ENCODE results near the gene FEZF2.

FEZF2 gene

GRCh38 chr3:62372621-62373041, 719 bp downstream of the FEZF2 start:
- no peak for DNase-seq (ENCODE audit: low read depth)

DNA sequence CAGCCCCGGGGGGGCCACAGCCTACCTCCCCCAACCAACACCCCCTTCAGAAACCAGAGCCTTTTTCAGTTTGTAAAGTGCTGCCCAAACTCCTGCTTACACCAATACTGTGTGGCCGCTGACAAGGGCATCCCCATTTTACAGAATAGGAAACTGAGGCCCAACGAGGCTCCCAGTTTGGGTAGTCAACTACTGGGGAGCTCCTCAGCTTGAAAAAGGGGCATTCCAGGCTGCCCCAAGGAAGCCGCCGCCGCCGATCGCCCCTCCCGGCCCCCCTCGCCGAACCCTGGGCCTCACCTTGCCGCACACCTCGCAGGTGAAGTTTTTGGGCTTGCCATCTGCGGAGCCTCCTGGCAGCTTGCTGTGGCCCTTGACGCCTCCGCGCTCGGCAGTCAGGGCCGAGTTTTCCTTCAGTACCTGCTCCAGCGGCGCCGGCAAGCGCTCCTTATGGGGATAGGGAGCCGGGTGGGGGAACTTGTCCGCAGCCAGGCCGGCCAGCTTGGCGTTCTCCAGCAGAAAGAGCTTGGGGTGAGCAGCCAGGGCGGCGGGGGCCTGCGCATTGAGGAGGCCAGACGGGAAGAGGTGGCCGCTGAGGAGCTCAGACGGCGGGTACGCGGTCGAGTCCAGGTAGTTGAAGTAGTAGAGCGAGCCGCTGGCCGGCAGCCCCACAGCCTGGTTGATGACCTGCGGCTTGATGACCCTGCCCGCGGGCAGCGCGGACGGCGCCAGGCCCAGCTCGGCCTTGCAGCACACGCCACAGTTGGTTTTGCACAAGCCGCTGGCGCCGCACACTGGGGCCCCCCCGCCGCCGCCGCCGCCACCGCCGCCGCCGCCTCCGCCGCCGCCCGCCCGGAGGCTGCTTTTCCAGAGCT, 1.4 kb downstream of the FEZF2 start:
- no peak for DNase-seq (ENCODE audit: low read depth)

GRCh38 chr3:62370858-62371719, 2.3 kb downstream of the FEZF2 start:
- DNase-seq (ENCODE audit: low read depth) = no peak

DNA sequence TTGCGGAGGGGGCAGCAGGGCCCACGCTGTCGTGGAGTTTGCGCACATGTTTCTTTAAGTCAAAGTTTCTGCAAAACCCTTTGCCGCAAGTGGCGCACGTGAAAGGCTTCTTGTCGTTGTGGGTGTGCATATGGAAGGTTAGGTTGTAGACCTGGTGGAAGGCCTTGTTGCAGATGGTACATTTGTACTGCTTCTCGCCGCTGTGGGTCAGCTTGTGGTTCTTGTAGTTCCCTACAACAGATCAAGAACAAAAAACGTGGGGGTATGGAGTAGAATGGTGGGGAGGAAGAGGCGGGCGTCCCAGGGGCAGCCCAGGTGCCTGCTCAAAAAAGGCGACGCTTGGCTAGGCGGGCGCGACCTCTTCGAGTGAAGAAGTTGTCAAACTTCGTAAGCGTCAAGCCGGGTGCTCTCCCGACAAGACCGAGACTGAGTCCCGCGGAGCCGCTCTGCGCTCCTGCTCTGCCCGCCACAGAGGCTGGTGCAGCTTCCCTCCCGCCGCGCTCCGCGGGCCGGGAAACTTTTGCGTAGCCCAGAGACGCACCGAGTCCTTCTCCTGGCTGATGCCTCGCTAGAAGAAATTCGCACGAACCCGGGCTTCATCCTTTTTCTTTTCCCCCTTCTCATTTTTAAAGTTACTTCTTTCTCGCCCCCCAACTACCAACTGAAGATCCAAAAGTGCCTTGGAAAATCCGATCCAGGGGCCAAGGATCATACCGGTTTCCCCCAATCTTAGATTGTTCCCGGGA, 3.1 kb downstream of the FEZF2 start:
- no peak for DNase-seq (ENCODE audit: low read depth)

GRCh38 chr3:62369476-62369743, 3.9 kb downstream of the FEZF2 start:
- DNase-seq (ENCODE audit: low read depth) = no peak

GRCh38 chr3:62368705-62369475, 4.5 kb downstream of the FEZF2 start:
- DNase-seq (ENCODE audit: low read depth) = no peak

DNA sequence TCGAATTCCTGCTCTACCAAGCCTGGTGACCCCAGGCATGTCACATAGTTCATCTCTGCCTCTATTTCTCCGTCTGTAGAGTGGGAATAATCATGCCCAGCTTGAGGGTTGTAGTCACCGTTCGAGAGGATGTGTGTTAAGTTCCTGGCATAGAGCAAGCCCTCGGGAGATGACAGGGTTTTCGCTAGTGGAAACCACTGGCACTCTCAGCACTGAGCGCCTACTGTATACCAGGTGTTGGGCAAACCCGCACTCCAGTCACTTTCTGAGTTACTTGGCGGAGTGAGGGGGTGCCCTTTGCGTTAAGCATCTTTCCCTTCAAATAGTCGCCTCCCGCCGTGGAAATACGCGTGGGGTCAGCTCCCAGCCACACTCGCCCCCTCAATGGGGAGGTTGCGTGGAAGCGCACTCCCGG, 5.1 kb downstream of the FEZF2 start:
- no peak for DNase-seq (ENCODE audit: low read depth)

GRCh38 chr3:62367763-62368195, 5.6 kb downstream of the FEZF2 start:
- no peak for DNase-seq (ENCODE audit: low read depth)

GRCh38 chr3:62366126-62366484, 7.2 kb downstream of the FEZF2 start:
- DNase-seq (ENCODE audit: low read depth) = no peak

DNA sequence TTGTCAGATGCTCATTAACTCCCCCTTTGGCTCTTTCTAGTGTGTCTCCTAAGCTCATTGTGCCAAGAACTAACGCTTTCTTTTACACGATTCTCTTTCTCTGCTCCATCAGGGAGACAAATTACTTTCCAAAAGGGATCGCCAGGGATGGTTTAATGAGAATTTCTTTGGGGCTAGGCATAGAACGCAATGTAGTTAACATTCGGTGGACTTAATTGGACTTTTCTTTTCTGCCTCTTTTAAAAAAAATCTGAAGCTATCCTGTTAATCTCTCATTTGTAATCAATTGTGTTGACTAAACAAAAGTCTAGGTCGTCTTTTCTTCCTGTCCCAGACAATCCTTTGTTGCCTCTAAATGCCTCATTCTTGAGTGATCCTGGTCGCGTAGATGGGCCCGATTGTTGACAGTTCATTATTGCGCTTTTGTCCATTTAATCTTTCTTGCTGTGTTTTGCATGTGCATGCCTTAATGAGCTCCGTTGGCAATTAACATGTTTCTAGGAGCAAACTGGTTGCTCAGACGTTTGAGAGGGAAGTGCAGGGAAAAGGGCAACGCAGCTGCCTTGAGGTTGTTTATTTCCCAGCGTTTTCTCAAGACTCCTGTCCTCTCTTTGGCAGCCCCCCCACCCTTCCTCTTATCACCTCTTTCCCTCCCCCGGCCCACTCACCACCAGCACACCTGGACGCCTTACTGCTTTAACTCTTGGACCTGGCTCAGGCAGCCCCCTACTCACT, 7.8 kb downstream of the FEZF2 start:
- DNase-seq (ENCODE audit: low read depth) = no peak

DNA sequence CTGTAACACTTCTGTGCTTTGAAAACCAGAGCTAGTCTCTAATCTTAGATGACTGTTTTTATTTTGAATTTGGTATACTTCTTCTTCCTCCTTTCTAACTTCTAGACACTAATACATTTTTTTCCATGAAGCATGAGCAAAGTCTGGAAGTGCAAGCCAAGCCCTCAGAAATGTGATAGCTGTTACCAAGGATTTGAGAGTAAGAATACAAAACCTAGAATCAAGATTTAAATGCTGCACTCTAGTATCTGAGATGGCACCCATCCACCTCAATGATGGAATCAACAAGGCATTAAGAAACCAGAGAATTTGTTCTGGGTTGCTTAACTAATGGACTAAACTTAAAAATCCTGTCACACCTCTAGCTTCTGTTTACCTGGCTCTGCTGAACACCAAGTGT, 9.2 kb downstream of the FEZF2 start:
- DNase-seq (ENCODE audit: low read depth) = no peak

GRCh38 chr3:62363275-62363674, 10.1 kb downstream of the FEZF2 start:
- DNase-seq (ENCODE audit: low read depth) = no peak

DNA sequence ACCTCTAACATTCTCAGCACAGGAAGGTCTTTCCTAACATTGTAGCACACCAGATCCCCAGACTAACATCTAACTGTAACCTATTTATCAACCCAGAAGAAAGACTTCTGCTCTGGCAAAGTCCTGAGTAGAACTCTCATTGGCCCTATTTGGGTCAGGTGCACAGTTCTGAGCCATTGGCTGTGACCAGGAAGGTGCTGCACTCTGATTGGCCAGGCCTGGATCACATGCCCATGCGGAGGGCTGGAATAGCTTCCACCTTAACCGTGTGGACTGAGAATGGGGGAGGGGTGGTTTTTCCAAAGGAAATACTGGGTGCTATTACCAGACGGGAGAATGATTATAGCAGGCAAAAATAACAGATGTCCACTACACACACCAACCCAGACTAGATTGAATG, 11.5 kb downstream of the FEZF2 start:
- no peak for DNase-seq (ENCODE audit: low read depth)

DNA sequence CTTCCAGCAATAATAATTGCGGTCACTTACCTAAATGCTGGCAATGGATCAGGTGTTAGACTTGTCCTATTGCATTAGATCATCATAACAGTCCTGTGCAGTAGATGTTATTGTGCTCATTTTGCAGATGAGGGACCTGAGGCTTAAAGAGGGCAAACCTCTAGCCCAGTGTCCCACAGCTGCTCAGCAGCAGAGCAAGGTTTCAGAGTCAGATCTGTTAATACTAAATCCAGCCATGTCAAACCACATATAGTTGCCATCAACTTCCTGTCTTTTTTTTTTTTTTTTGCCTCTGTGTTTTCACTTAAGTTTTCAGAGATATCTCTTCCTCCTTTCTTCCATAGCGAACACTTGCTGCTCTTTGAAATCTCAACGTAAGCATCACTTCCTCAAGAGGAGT, 12.1 kb downstream of the FEZF2 start:
- DNase-seq (ENCODE audit: low read depth) = no peak

DNA sequence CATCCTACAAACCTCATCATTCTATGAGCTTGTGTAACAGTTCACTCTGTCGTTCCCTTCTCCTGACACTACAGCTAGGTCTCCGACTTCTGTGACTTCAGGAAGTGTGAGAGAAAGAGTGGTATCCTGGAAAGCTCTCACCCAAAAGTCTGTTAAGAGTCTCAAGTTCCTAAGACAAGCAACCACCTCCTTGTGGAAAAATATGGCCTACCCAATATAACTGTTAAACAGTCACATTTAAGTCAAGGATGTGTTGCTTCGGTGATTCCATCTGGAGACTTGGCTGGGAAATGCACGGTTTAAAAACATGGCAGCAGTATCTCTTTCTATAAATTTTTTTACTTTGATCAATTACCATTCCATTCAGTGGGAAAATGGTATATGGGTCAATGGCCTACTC, 13.8 kb downstream of the FEZF2 start:
- no peak for DNase-seq (ENCODE audit: low read depth)

GRCh38 chr3:62356356-62356755, 17.0 kb downstream of the FEZF2 start:
- DNase-seq (ENCODE audit: low read depth) = no peak

- DNase-seq (ENCODE audit: low read depth) = no peak
These were observed 17.6 kb downstream of the FEZF2 start for GRCh38 chr3:62355703-62356102.

DNA sequence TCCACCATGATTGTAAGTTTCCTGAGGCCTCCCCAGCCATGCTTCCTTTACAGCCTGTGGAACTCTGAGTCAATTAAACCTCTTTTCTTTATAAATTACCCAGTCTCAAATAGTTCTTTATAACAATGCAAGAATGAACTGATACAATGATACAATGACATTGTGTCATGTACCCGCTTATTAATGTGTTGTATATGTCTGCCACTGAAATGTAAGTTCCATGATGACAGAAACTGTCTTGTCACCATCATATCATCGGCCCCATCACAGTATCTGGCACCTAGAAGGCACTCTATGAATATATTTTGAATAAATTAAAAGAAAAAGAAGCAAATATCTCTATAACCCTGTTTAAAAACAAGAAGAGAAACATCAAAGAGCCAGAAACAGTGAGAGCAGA, 29.6 kb downstream of the FEZF2 start:
- no peak for DNase-seq (ENCODE audit: low read depth)

DNA sequence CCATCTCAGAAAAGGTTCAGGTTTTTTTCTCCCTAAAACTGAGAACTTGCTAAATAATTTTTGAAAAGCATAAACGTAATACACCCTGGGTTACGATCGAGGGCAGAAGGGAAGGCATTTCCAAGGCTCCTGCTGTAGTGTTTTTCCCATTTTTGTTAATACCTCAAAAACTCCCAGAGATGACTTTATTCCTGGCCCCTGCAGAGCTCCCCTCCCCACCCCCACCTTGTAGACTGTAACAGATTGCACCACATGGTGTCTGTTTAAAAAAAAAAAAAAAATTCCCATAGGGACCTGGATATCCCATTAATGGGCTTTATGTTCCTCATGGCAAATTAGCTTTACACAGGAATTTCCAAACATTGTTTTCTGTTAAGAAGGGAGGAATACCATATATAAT, 38.2 kb downstream of the FEZF2 start:
- DNase-seq (ENCODE audit: low read depth) = no peak

- DNase-seq (ENCODE audit: low read depth) = no peak
These were observed 40.5 kb downstream of the FEZF2 start for GRCh38 chr3:62332835-62333244.

DNA sequence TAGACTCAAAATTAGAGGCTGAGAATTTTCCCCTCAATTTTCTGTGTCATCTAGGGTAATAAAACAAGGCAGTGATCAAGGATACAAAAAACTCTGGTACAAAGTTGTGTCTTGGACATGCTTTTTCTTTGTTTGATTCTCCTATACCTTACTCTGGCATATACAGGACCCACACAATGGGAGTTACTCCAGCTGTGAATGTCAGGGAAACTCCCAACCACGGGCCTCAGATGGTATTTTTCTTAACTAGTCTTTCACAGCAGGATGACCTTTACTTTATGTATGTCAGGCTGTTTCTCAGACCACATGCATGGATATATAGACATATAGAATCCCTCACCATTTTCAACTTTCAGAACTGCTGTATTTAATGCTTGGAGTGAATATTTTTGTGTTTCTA, 41.3 kb downstream of the FEZF2 start:
- DNase-seq (ENCODE audit: low read depth) = no peak
